GM12878 (cell line): Measurements from ENCODE around the gene MAST1. TPM values are rescaled to one million over a fixed set of nuclear protein-coding genes. Genes with fewer than 3 reads are reported as not detected.

Source experiments
- ATAC-seq: fragments of 200-7000 bp; cut with Tn5 transposase; 3 replicates; pipeline ENCODE4 v1.9.1; 2020; ENCODE audit warnings: mild to moderate bottlenecking, moderate library complexity
- BruUV-seq: library from RNA; stranded (reverse); fragments of 400-500 nt; replicated peaks from 2 replicates; lab custom pipeline; 2021; lab: Mats Ljungman, UMichigan
- CTCF ChIA-PET: fragments of 300-600 bp; sonication (Branson Sonifier 250); formaldehyde crosslinking; extraction: SDS; loops from one replicate; lab custom pipeline; 2021; ENCODE audit warnings: inconsistent platforms; lab: Yijun Ruan, JAX
- POLR2A ChIA-PET: fragments of 350-600 bp; formaldehyde crosslinking; extraction: SDS; loops from one replicate; lab custom pipeline; 2021; ENCODE audit warnings: inconsistent platforms; lab: Charles Lee
- RAD21 ChIA-PET: fragments of 300-600 bp; sonication (Branson Sonifier 250); formaldehyde crosslinking; loops from one replicate; lab custom pipeline; 2023; ENCODE audit warnings: antibody characterized with exemption; ENCODE audit not compliant: unreplicated experiment; lab: Charles Lee
- SMC1A ChIA-PET: fragments of 300-600 bp; sonication (Branson Sonifier 250); formaldehyde crosslinking; loops from one replicate; lab custom pipeline; 2023; ENCODE audit not compliant: unreplicated experiment, uncharacterized antibody; lab: Charles Lee
- DNase-seq: peaks from one replicate; pipeline ENCODE4 v3.0.0-alpha.2; 2011; ENCODE audit warnings: low read depth, low spot score
- FAIRE-seq: peaks from 3 replicates; lab custom pipeline; 2011; peaks lifted over from hg19 to GRCh38; lab: Jason Lieb, UNC
- H2AFZ ChIP-seq: 2 replicates; pipeline ENCODE4 v1.6.0; 2011; ENCODE audit warnings: low read depth, low read length, control low read depth; ENCODE audit not compliant: control insufficient read depth
- H3K27ac ChIP-seq: 2 replicates; pipeline ENCODE4 v1.5.1; 2011; ENCODE audit warnings: control low read depth; ENCODE audit not compliant: control insufficient read depth, insufficient read depth
- H3K27me3 ChIP-seq, 2 experiments: replicated peaks in 1 of 2; 2 replicates each; pipeline versions ENCODE4 v1.6.0 to v1.6.1; 2011; ENCODE audit warnings: low read length in 1 of 2; ENCODE audit not compliant: control insufficient read depth in 2 of 2, insufficient read depth in 2 of 2
- H3K36me3 ChIP-seq, 2 experiments: 2 replicates each; pipeline ENCODE4 v1.5.1; 2011; ENCODE audit warnings: low read length in 1 of 2; ENCODE audit not compliant: control insufficient read depth in 2 of 2, insufficient read depth in 2 of 2
- H3K4me1 ChIP-seq: 2 replicates; pipeline ENCODE4 v1.6.1; 2011; ENCODE audit warnings: mild to moderate bottlenecking, low read length, moderate library complexity, mixed read lengths; ENCODE audit not compliant: control insufficient read depth, insufficient read depth
- H3K4me2 ChIP-seq: 2 replicates; pipeline ENCODE4 v1.6.0; 2011; ENCODE audit warnings: control low read depth; ENCODE audit not compliant: control insufficient read depth, insufficient read depth
- H3K4me3 ChIP-seq: fragments of 200-600 bp; sonication (generic); 2 replicates; pipeline ENCODE4 v1.5.1; 2016
- H3K79me2 ChIP-seq: 2 replicates; pipeline ENCODE4 v1.6.0; 2011; ENCODE audit warnings: low read length; ENCODE audit not compliant: control insufficient read depth, insufficient read depth
- H3K9ac ChIP-seq: 2 replicates; pipeline ENCODE4 v1.8.0; 2011; ENCODE audit warnings: low read length, control low read depth, mixed read lengths; ENCODE audit not compliant: control insufficient read depth, insufficient read depth
- H3K9me3 ChIP-seq: replicated peaks from 3 replicates; pipeline ENCODE4 v1.5.1; 2011; ENCODE audit warnings: mild to moderate bottlenecking, low read length; ENCODE audit not compliant: control insufficient read depth, insufficient read depth
- H4K20me1 ChIP-seq: 2 replicates; pipeline ENCODE4 v1.6.0; 2011; ENCODE audit not compliant: control insufficient read depth, insufficient read depth
- ATF7 ChIP-seq: fragments of 450-650 bp; IDR thresholded peaks from 2 replicates; pipeline ENCODE4 v1.6.1; 2016; ENCODE audit warnings: low read depth, mild to moderate bottlenecking
- BACH1 ChIP-seq: fragments of 450-650 bp; IDR thresholded peaks from 2 replicates; pipeline ENCODE4 v1.6.1; 2017; ENCODE audit warnings: mild to moderate bottlenecking, borderline replicate concordance
- HDGF ChIP-seq: fragments of 450-650 bp; IDR thresholded peaks from 2 replicates; pipeline ENCODE4 v1.6.1; 2016; ENCODE audit warnings: antibody characterized with exemption
- KLF5 ChIP-seq: fragments of 450-650 bp; IDR thresholded peaks from 2 replicates; pipeline ENCODE4 v1.6.1; 2014; ENCODE audit warnings: mild to moderate bottlenecking; ENCODE audit not compliant: partially characterized antibody
- MEF2B ChIP-seq: fragments of 450-650 bp; IDR thresholded peaks from 2 replicates; pipeline ENCODE4 v1.6.1; 2018; ENCODE audit warnings: mild to moderate bottlenecking, moderate library complexity; ENCODE audit not compliant: partially characterized antibody, poor library complexity, severe bottlenecking
- PAX5 ChIP-seq: IDR thresholded peaks from 2 replicates; pipeline ENCODE4 v1.6.1; 2011; ENCODE audit warnings: low read depth, low read length, borderline replicate concordance
- PML ChIP-seq: IDR thresholded peaks from 2 replicates; pipeline ENCODE4 v1.6.1; 2012; ENCODE audit warnings: low read length, inconsistent platforms
- RAD51 ChIP-seq: fragments of 450-650 bp; IDR thresholded peaks from 2 replicates; pipeline ENCODE4 v1.6.1; 2016; ENCODE audit warnings: moderate library complexity, mild to moderate bottlenecking, inconsistent platforms
- SKIL ChIP-seq: fragments of 450-650 bp; IDR thresholded peaks from 2 replicates; pipeline ENCODE4 v1.6.1; 2017; ENCODE audit warnings: mild to moderate bottlenecking, low read depth, inconsistent platforms; ENCODE audit not compliant: poor library complexity, severe bottlenecking
- STAT3 ChIP-seq: IDR thresholded peaks from 2 replicates; pipeline ENCODE4 v1.6.1; 2011; ENCODE audit warnings: low read depth, low read length, improper control_type of control experiment
- WGBS: methylation state at CpG from one replicate; pipeline ENCODE4 v1.1.6; 2016; ENCODE audit warnings: low lambda C conversion rate; ENCODE audit not compliant: insufficient replicate concordance, insufficient coverage; ENCODE audit errors: missing lambda C conversion rate; 5-methylcytosine and 5-hydroxymethylcytosine counted together
- in situ Hi-C: fragments of 300-500 bp; cut with MboI; formaldehyde crosslinking; loops from 9 replicates; pipeline ENCODE4 v1.14.3; 2018; ENCODE audit warnings: mixed read lengths
- intact Hi-C: fragments of 100-400 bp; cut with micrococcal nuclease; formaldehyde crosslinking; loops from one replicate; pipeline ENCODE4 v1.14.2; 2022; ENCODE audit not compliant: unreplicated experiment
- polyA plus RNA-seq, 11 experiments: library from polyadenylated mRNA; depleted of rRNA in 4 of 11; unstranded in 6 of 11; stranded (reverse) in 5 of 11; fragments of >200 nt; fragmentation: Nextera tagmentation in 4 of 11; fragmentation: Illumina TruSeq in 1 of 11; extraction: Ambion mirVana in 4 of 11; extraction: Trizol in 1 of 11; gene quantifications; 1 replicate in 1 of 11; 2 replicates in 10 of 11; pipeline versions ENCODE4 v1.2.1 to v1.2.3, GENCODE V29; 2011 to 2016; ENCODE audit warnings: inconsistent platforms in 2 of 11, missing spikeins in 2 of 11, low read depth in 1 of 11
- total RNA-seq, 4 experiments: library from RNA; depleted of rRNA in 3 of 4; stranded (reverse); fragments of >200 nt in 3 of 4; fragmentation: Illumina TruSeq in 1 of 4; extraction: Trizol in 1 of 4; gene quantifications; 2 replicates each; pipeline versions ENCODE4 v1.2.1 to v1.2.3, GENCODE V29; 2013 to 2021
- TF ChIP-seq, protein P1 (sequence below): fragments of 450-650 bp; IDR thresholded peaks from 2 replicates; pipeline ENCODE4 v1.6.1; 2016; ENCODE audit warnings: mild to moderate bottlenecking
- TF ChIP-seq, protein P2 (sequence below): IDR thresholded peaks from 2 replicates; pipeline ENCODE4 v1.6.1; 2012; ENCODE audit warnings: low read depth, low read length, improper control_type of control experiment

Gene MAST1
- total and polyA plus RNA-seq, 10 of the 15 experiments (the other 5 are each of a cell fraction or from before 2014, with no cell fraction given): 0.08 to 0.79 (median 0.44) TPM; not detected in 1

DNA sequence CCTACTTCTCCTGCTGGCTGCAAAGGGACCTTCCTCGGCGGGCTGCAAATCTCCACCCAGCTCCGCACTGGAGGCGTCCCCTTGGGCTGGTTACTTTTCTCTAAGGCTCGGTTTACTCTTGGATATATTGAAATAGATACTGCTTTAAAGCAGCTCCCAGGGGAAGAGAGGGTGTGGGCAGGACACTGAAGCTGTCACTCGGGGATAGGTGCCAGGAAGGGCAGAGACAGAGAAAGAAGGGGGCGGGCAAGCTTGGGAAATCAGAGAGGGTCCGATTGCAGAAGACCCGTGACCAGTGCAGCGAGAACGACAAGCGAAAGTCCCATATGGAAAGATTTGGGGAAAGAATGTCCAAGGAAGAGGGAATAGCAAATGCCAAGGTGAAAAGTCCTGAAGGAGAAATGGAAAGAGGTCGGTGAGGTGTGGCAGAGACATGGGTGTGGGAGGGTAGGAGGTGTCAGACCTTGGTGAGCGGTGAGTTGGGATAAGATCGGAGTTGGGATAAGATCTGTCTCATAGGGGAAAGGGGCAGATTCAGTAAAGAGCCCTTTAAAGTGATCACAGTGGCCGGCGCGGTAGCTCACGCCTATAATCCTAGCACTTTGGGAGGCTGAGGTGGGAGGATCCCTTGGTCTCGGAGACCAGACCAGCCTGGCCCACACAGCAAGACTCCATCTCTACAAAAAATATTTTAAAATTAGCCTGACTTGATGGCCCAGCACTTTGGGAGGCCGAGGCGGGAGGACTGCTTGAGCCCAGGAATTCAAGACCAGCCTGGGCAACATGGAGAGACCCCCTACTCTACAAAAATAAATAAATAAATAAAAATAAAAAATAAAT lies 35.8 kb upstream of the MAST1 start:
- ATAC-seq: no peak
- ChIA-PET RAD21 (no interaction called here), SMC1A (interaction anchor here (0.8 to 1.8 kb wide), 4 partner anchors 38 to 46 kb away, joined by 3 to 4 read pairs (median 4); no protein-coding TSS in a partner anchor), CTCF (interaction anchor here (0.7 to 12.9 kb wide), 8 partner anchors 10 to 163 kb away, joined by 3 to 426 read pairs (median 3); no protein-coding TSS in a partner anchor), POLR2A (interaction anchor here (0.7 to 2.1 kb wide), 4 partner anchors 9 to 79 kb away, joined by 3 to 8 read pairs (median 4); partner anchors contain the start of gene JUNB)
- Histone ChIP-seq H3K36me3 (peaks cover 0 to 1% of the 10 kb centered on the region in 2 experiments; a peak in 2 of 4 replicates), H3K4me3 (peak overlapping the region; percentile 95), H3K4me2 (peak overlapping the region; percentile 98), H3K27me3 (no peaks in the 10 kb centered on the region), H3K9ac (peak overlapping the region; percentile 79), H3K9me3 (no peaks in the 10 kb centered on the region)
- in situ Hi-C loops: no loop called here
- no peak for FAIRE-seq
- DNase-seq: no peak
- WGBS: 41% methylated on average over 22 of the region's 22 CpGs
- no peak for TF ChIP-seq HDGF
- TF ChIP-seq, protein P1, sequence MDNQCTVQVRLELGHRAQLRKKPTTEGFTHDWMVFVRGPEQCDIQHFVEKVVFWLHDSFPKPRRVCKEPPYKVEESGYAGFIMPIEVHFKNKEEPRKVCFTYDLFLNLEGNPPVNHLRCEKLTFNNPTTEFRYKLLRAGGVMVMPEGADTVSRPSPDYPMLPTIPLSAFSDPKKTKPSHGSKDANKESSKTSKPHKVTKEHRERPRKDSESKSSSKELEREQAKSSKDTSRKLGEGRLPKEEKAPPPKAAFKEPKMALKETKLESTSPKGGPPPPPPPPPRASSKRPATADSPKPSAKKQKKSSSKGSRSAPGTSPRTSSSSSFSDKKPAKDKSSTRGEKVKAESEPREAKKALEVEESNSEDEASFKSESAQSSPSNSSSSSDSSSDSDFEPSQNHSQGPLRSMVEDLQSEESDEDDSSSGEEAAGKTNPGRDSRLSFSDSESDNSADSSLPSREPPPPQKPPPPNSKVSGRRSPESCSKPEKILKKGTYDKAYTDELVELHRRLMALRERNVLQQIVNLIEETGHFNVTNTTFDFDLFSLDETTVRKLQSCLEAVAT: peak; percentile 55
- TF ChIP-seq, all 136 proteins: peak for 1
- Histone ChIP-seq H2AFZ (peak overlapping the region; percentile 88), H3K4me1 (peaks cover 19% of the 10 kb centered on the region), H3K27ac (no peak overlapping the region), H3K79me2 (peaks cover 20% of the 10 kb centered on the region), H4K20me1 (no peaks in the 10 kb centered on the region)
- intact Hi-C loops: no loop called here
- BruUV-seq: no TSS peak

GRCh38 chr19:12804051-12804450 lies 34.3 kb upstream of the MAST1 start:
- Histone ChIP-seq H3K79me2 (peaks cover 20% of the 10 kb centered on the region), H3K36me3 (peaks cover 0 to 1% of the 10 kb centered on the region in 2 experiments; a peak in 3 of 4 replicates), H2AFZ (no peak overlapping the region), H3K9me3 (no peaks in the 10 kb centered on the region), H3K27me3 (no peaks in the 10 kb centered on the region), H4K20me1 (no peaks in the 10 kb centered on the region), H3K4me2 (no peak overlapping the region), H3K27ac (no peak overlapping the region), H3K9ac (no peak overlapping the region), H3K4me1 (peaks cover 19% of the 10 kb centered on the region), H3K4me3 (no peak overlapping the region)
- CTCF ChIA-PET: interaction anchor here (1.1 to 12.9 kb wide), 3 partner anchors 26 to 41 kb away, joined by 3 to 426 read pairs (median 18); no protein-coding TSS in a partner anchor
- WGBS: 71% methylated on average over 19 of the region's 26 CpGs
- FAIRE-seq (no peak), DNase-seq (no peak), ATAC-seq (no peak)
- intact Hi-C loops: no loop called here
- SMC1A ChIA-PET: interaction anchor here (0.9 kb wide), 1 partner anchor 42 kb away, joined by 3 read pairs; no protein-coding TSS in a partner anchor
- in situ Hi-C loops: no loop called here
- POLR2A ChIA-PET: interaction anchor here (0.7 to 0.9 kb wide), 2 partner anchors 9 to 1918 kb away, joined by 5 read pairs; no protein-coding TSS in a partner anchor
- RAD21 ChIA-PET: no interaction called here
- BruUV-seq: no TSS peak
- TF ChIP-seq RAD51: no peak
- TF ChIP-seq, protein P2, sequence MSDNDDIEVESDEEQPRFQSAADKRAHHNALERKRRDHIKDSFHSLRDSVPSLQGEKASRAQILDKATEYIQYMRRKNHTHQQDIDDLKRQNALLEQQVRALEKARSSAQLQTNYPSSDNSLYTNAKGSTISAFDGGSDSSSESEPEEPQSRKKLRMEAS: no peak
- no peak for TF ChIP-seq STAT3
- no peak for TF ChIP-seq ATF7
- TF ChIP-seq PAX5: no peak
- no peak for TF ChIP-seq KLF5
- no peak for TF ChIP-seq SKIL
- TF ChIP-seq BACH1: no peak
- no peak for TF ChIP-seq PML
- no peak for TF ChIP-seq MEF2B
